Fibroblast of peridontal ligament (primary cell): ENCODE results near the gene TKTL1.

Source experiments
- DNase-seq: peaks from one replicate; pipeline ENCODE4 v3.0.0-alpha.2; 2010; ENCODE audit errors: extremely low read depth

TKTL1 gene

DNA sequence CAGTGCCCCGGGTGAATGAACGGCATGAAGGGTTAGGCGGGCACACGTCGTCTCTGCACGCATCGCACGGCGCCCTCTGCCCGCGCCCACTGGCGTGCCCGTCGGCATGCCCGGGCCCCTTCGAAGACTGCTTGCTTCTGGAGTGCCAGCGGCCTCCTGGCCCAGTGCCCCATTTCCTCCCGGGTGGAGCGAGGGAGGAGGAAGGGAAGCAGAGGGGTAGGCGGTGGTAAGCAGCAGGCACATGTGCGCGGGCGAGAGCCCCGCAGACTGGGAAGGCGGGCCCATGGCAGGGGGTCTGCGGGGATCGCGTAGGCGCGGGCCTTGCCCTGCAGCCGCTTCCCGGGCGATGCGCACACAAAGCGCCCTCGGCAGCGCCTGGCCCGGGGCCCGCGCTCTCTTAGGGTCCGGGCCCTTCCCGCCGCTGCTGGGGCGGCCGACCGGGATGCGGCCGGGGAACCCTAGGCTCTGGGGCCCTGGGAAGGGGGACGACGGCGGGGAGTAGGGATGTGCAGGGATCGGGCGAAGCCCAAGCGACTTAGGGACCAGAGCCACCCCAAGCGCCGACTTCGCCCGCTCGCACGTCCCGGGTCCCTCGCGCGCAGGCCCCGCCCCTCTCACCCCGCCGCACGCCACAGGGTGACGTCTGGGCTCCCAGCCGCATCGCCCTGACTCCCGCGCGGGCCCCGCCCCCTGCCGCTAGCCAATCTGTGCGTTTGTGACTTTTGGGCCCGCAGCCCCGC, 82.6 kb downstream of the TKTL1 start:
- peak; percentile 54 for DNase-seq

DNA sequence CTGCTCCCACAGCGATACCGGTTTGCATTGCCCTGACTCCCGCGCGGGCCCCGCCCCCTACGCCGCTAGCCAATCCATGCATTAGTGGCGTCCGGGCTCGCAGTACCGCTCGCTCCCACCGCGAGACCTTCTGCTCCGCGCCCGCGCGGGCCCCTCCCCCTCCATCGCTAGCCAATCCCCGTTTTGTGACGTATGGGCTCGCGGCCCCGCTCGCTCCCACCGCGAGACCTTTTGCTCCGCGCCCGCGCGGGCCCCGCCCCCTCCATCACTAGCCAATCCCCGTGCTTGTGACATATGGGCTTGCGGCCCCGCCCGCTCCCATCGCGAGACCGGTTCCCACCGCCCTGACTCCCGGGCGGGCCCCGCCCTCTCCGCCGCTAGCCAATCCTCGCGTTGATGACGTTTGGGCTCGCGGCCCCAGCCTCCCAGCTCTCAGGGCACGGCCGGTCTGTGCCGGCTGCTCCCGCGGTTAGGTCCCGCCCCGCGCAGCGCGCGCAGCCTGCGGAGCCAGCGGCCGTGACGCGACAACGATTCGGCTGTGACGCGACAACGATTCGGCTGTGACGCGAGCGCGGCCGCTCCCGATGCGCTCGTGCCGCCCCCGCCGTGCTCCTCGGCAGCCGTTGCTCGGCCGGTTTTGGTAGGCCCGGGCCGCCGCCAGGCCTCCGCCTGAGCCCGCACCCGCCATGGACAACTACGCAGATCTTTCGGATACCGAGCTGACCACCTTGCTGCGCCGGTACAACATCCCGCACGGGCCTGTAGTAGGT, 83.4 kb downstream of the TKTL1 start, which contains the start of gene EMD:
Gene EMD, plus strand, starts transcription at position 497 of the 770 bp plus-strand sequence. Its CDS starts 190 bp downstream, at position 687.
- DNase-seq: peak; percentile 95

DNA sequence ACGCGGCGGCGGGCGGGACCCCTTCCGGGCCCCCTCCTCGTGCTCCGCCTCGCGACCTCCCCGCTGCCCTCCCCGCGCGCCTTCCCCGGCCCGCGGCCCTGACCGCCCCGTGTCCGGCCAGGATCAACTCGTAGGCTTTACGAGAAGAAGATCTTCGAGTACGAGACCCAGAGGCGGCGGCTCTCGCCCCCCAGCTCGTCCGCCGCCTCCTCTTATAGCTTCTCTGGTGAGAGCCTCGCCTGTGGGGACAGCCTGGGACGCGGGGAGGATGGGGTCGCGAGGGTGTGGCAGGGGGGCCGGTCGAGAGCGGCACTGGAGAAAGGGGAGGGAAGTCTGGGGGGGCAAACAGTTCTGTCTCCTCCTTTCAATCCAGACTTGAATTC, 84.0 kb downstream of the TKTL1 start:
- no peak for DNase-seq
